NT2/D1 (cell line): ENCODE measurements around the gene DDX27.

Experiments used
- DNase-seq: peaks from one replicate; pipeline ENCODE4 v3.0.0-alpha.2; 2011; ENCODE audit warnings: low read depth, low spot score
- H3K27me3 ChIP-seq: 2 replicates; pipeline ENCODE4 v1.6.0; 2011; ENCODE audit warnings: mild to moderate bottlenecking; ENCODE audit not compliant: insufficient read length, insufficient read depth
- H3K36me3 ChIP-seq: 2 replicates; pipeline ENCODE4 v1.6.1; 2011; ENCODE audit warnings: mild to moderate bottlenecking, low read length, mixed read lengths; ENCODE audit not compliant: insufficient read depth, insufficient read length
- H3K4me1 ChIP-seq: 2 replicates; pipeline ENCODE4 v1.5.1; 2011; ENCODE audit not compliant: insufficient read depth, insufficient read length
- H3K4me3 ChIP-seq: 2 replicates; pipeline ENCODE4 v1.5.1; 2011; ENCODE audit warnings: low read depth; ENCODE audit not compliant: insufficient read length
- H3K9ac ChIP-seq: 2 replicates; pipeline ENCODE4 v1.6.0; 2011; ENCODE audit warnings: low read depth; ENCODE audit not compliant: insufficient read length
- H3K9me3 ChIP-seq: 2 replicates; pipeline ENCODE4 v1.5.1; 2011; ENCODE audit warnings: mild to moderate bottlenecking, low read length; ENCODE audit not compliant: insufficient read depth
- SUZ12 ChIP-seq: IDR thresholded peaks from 2 replicates; pipeline ENCODE4 v1.6.1; 2011; ENCODE audit not compliant: insufficient read length, insufficient read depth; ENCODE audit errors: extremely low read depth
- YY1 ChIP-seq: IDR thresholded peaks from 2 replicates; pipeline ENCODE4 v1.6.1; 2011; ENCODE audit not compliant: insufficient read length, insufficient read depth
- ZNF274 ChIP-seq: IDR thresholded peaks from 2 replicates; pipeline ENCODE4 v1.6.1; 2011; ENCODE audit warnings: mild to moderate bottlenecking, low read depth, low read length

The DDX27 gene

GRCh38 chr20:49228676-49229075 lies 9.5 kb downstream of the DDX27 start:
- no peak overlapping the region for H3K4me3 ChIP-seq
- H3K9me3 ChIP-seq = no peaks in the 10 kb centered on the region
- no peak overlapping the region for H3K9ac ChIP-seq
- TF ChIP-seq YY1 = no peak
- no peak for TF ChIP-seq ZNF274
- DNase-seq = no peak
- H3K27me3 ChIP-seq = no peaks in the 10 kb centered on the region
- H3K4me1 ChIP-seq = peaks cover 13% of the 10 kb centered on the region
- H3K36me3 ChIP-seq = peaks cover 83% of the 10 kb centered on the region

GRCh38 chr20:49229381-49229780 lies 10.2 kb downstream of the DDX27 start:
- no peak for TF ChIP-seq SUZ12
- TF ChIP-seq ZNF274 = no peak
- no peak for TF ChIP-seq YY1
- Histone ChIP-seq H3K4me1 (peaks cover 13% of the 10 kb centered on the region), H3K4me3 (no peak overlapping the region), H3K27me3 (no peaks in the 10 kb centered on the region), H3K9me3 (no peaks in the 10 kb centered on the region), H3K36me3 (peaks cover 83% of the 10 kb centered on the region), H3K9ac (no peak overlapping the region)
- no peak for DNase-seq

GRCh38 chr20:49230021-49230420 lies 10.8 kb downstream of the DDX27 start:
- Histone ChIP-seq H3K4me1 (peaks cover 13% of the 10 kb centered on the region), H3K9me3 (no peaks in the 10 kb centered on the region), H3K9ac (peak overlapping the region; percentile 51), H3K36me3 (peaks cover 83% of the 10 kb centered on the region), H3K4me3 (no peak overlapping the region), H3K27me3 (no peaks in the 10 kb centered on the region)
- no peak for DNase-seq
- TF ChIP-seq YY1 (no peak), SUZ12 (no peak), ZNF274 (no peak)

- peak; percentile 55 for DNase-seq
Measured at GRCh38 chr20:49230561-49231133, 11.4 kb downstream of the DDX27 start.

GRCh38 chr20:49231471-49231870 lies 12.3 kb downstream of the DDX27 start:
- peaks cover 19% of the 10 kb centered on the region for H3K4me1 ChIP-seq
- no peaks in the 10 kb centered on the region for H3K27me3 ChIP-seq
- DNase-seq = no peak
- TF ChIP-seq ZNF274 (no peak), YY1 (no peak), SUZ12 (no peak)
- no peak overlapping the region for H3K4me3 ChIP-seq
- H3K36me3 ChIP-seq = peaks cover 82% of the 10 kb centered on the region
- no peaks in the 10 kb centered on the region for H3K9me3 ChIP-seq
- no peak overlapping the region for H3K9ac ChIP-seq

More at GRCh38 chr20:49230561-49231133, 11.4 kb downstream of the DDX27 start:
- TF ChIP-seq SUZ12 (no peak), ZNF274 (no peak), YY1 (no peak)
- Histone ChIP-seq H3K4me3 (no peak overlapping the region), H3K9me3 (no peaks in the 10 kb centered on the region), H3K36me3 (peaks cover 83% of the 10 kb centered on the region), H3K27me3 (no peaks in the 10 kb centered on the region), H3K9ac (no peak overlapping the region), H3K4me1 (peaks cover 13% of the 10 kb centered on the region)

DNA sequence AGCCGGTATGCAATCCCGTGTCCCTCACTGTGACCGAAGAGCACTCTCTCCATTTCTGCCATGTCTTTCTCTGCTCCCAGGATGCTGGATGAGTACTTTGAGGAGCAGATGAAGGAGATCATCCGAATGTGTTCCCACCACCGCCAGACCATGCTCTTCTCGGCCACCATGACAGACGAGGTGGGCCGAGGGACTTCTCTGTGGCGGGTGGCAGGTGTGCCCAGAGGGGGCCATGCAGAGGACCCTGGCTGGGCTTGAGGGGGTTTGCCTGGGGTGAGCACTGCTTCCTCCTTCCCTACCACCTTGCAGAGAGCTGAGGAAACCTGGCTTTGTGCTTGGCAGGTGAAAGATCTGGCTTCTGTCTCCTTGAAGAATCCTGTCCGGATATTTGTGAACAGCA lies 14.0 kb downstream of the DDX27 start:
- TF ChIP-seq ZNF274 (no peak), YY1 (no peak), SUZ12 (no peak)
- Histone ChIP-seq H3K9ac (no peak overlapping the region), H3K4me1 (peaks cover 19% of the 10 kb centered on the region), H3K9me3 (no peaks in the 10 kb centered on the region), H3K27me3 (no peaks in the 10 kb centered on the region), H3K36me3 (peaks cover 86% of the 10 kb centered on the region), H3K4me3 (no peak overlapping the region)
- no peak for DNase-seq

DNA sequence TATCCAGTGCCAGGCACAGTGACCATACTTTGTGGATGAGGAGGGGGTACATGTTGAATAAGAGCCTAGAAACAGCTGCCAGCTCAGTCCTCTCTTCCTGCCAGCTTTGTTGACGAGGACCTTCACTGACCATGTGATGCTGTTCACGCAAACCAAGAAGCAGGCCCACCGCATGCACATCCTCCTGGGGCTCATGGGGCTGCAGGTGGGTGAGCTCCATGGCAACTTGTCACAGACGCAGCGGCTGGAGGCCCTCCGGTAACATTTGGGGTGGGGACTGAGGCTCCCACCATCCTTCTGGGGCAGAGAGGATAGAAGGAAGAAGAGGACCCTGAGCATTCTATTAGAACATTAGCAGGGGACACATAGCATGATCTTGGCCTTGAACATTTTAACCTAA lies 15.6 kb downstream of the DDX27 start:
- no peaks in the 10 kb centered on the region for H3K9me3 ChIP-seq
- no peak overlapping the region for H3K4me3 ChIP-seq
- DNase-seq = no peak
- H3K4me1 ChIP-seq = peaks cover 21% of the 10 kb centered on the region
- H3K36me3 ChIP-seq = peaks cover 86% of the 10 kb centered on the region
- no peaks in the 10 kb centered on the region for H3K27me3 ChIP-seq
- TF ChIP-seq SUZ12 (no peak), ZNF274 (no peak), YY1 (no peak)
- no peak overlapping the region for H3K9ac ChIP-seq
